ENCODE data around the gene PSMB2.
"Not testable (repeated sequence)": the region's sequence is repeated elsewhere in the genome, so short reads cannot be mapped to it uniquely, and the experiment has no call there.

Gene PSMB2

DNA sequence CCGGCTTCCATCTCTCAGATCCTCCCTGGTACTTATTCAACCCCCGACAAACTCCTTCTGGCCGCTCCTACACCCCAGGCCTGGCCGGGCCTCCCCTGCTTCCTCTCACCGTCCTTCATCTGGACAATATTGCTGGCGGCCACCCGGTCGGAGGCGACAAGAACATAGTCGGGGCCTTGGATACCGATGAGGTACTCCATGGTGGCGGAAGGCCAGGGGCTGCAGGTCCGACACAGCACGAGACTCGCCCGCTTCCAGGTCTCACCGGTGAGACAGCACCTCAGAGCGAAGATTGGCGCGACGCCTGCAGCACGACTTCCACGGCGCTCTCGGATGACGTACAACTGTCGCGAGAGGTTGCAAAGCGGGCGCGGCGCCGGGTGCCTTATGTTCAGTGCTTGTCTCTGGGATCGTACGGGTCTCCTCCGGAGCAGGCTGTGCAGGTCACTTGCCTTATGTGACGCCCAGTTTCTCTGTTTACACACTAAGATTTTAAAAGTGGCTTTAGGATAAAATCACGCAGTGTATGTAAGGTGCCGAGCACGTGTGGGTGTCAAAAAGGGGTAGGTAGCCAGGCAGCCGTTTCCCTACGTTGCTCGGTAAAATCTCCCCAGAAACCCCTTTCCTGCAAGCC lies at the start of gene PSMB2:
PSMB2 (minus strand) TSS at position 294 of the 634 bp plus-strand sequence; CDS start at position 200, 94 bp downstream.
- peak; percentile 79 to 87 for DNase-seq (ENCODE audit: low read depth in 2 of 2)

DNA sequence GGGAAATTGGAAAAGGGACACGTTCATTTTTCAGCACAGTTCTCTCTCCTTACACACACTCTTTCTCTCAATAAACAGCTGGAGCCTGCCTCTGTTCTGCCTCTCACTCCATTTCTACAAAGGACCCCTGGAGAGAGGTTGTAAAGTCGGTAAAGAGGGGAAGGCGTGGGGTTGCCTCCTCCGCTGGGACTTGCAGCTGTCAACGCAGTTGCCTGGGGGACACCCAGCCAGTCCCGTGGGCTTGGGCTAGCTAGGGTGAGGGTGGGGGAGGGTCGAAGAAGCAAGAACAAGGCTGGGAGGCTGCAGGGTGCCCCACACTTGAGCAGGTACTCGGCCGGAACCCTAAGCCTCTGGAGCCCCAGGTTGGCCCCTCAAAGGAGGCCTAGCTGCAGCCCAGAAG lies 49.8 kb upstream of the PSMB2 start:
- DNase-seq (ENCODE audit: low read depth in 2 of 2), result no peak

- DNase-seq (ENCODE audit: low read depth in 2 of 2), result not testable (repeated sequence)
These were observed 48.8 kb upstream of the PSMB2 start for GRCh38 chr1:35690103-35690502.

GRCh38 chr1:35688161-35688560 lies 46.8 kb upstream of the PSMB2 start:
- no peak for DNase-seq (ENCODE audit: low read depth in 2 of 2)

DNA sequence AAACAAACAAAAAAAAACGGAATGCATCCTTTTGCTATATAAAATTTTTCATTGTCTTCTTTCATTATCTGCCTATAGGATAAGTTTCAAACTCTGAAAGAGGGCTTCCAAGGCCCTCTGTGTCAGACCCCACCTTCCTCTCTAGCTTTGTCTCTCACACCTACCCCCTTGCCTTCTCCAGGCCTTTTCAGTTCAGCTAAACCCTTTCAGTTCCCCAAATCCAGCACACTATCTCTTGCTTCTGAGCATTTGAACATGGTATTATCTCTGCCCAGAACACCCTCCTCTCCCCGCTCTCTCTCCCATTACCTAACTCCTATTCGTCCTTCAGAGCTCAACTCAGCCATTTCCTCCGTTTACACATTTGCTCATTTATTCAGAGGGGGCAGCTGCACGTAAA lies 41.7 kb upstream of the PSMB2 start:
- DNase-seq (ENCODE audit: low read depth in 2 of 2), result no peak

DNA sequence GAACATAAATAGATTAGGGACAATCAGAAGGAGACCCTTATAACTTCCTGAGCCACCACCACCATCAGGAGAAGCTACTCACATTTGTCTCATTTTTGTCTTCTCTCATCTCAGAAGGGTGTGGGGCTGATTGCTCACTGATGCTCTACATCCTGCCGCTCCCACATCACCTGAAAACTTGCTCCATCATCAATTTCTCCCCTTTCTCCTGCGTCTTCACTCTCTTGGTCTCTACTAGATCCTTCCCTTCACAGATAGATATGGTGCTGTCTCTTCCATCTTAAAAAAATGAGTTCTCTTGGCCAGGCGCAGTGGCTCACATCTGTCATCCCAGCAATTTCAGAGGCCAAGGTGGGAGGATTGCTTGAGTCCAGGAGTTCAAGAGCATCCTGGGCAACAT lies 38.9 kb upstream of the PSMB2 start:
- DNase-seq (ENCODE audit: low read depth in 2 of 2), result no peak

GRCh38 chr1:35675773-35676172 lies 34.4 kb upstream of the PSMB2 start:
- no peak for DNase-seq (ENCODE audit: low read depth in 2 of 2)

- no peak for DNase-seq (ENCODE audit: low read depth in 2 of 2)
These were observed 32.8 kb upstream of the PSMB2 start for GRCh38 chr1:35674111-35674510.

DNA sequence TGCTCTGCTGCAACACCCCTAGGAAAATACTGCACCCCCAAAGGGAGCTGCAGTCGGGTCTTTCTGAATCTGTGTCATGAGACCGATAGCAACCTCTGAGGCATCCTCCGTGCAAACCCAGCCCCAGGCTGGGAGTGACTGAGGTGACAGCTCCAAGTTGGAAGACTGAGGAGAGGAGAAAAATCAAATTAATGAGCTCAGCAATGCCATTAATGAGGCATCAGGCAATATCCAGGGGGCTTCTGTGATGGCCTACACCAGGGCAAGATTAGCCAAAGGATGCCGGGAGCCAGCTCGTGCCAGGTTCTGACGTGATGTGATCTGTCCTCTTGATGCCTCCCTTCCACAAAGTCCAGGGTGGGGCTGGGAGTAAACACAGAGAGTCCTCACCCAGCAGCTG lies 30.8 kb upstream of the PSMB2 start:
- no peak for DNase-seq (ENCODE audit: low read depth in 2 of 2)

- no peak for DNase-seq (ENCODE audit: low read depth in 2 of 2)
These were observed 27.2 kb upstream of the PSMB2 start for GRCh38 chr1:35668506-35668905.

DNA sequence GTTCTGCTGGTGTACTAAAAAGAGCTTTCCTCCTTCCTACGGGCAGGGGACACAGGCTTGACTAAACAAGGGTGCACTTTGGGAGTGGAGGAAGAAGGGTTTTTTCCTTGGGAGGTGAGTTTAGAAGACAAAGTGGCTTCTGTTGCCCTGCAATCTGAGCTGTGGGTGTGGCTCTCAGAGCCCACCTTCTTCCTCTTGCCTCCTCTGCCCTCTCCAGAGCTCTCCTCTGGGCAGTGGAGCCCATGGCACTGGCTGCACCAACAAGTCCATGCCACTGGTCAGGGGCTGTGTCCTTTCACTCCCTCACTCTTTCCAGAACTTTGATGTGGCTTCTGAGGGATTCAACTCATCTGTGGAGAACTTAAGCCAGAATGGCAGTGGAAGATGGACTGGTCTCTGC lies 25.6 kb upstream of the PSMB2 start:
- DNase-seq (ENCODE audit: low read depth in 2 of 2), result no peak

GRCh38 chr1:35666216-35666615 lies 24.9 kb upstream of the PSMB2 start:
- no peak for DNase-seq (ENCODE audit: low read depth in 2 of 2)

GRCh38 chr1:35663434-35663833 lies 22.1 kb upstream of the PSMB2 start:
- no peak for DNase-seq (ENCODE audit: low read depth in 2 of 2)

DNA sequence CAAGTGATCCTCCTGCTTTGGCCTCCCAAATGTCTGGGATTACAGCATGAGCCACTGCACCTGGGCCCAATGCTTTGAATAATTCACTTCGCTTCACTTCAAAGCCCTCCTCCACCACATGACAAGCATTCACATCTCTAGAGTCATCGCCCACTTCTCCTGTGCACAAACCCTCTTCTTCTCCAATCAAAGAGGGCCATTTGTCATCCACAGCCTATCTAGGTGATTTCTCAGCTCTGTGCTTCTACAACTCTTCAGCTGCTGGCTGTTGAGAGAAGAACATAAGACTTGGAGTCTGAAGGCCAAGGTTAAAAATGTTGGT lies 20.1 kb upstream of the PSMB2 start:
- DNase-seq (ENCODE audit: low read depth in 2 of 2), result no peak

- DNase-seq (ENCODE audit: low read depth in 2 of 2), result peak; percentile 31 to 33
These were observed 19.5 kb upstream of the PSMB2 start for GRCh38 chr1:35660581-35661473.

DNA sequence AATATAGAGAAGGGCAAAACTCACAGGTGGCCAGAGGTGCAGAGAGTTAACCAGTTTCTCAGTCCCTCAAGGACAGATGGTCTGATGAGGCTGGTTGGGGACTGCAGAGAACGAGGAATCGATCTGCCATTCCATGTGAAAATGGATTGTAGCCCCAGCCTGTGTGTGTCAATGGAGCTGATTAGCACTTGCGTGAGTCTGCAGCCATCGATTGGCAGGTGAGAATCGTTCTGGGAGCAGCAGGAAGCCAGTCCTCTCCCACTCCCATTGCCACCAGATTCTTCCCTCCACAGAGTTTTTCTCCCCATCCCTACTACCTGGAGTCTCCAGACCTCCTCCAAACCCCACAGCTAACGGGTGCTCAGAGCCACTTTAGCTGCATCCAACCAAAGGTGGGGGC lies 18.3 kb upstream of the PSMB2 start:
- DNase-seq (ENCODE audit: low read depth in 2 of 2), result no peak

DNA sequence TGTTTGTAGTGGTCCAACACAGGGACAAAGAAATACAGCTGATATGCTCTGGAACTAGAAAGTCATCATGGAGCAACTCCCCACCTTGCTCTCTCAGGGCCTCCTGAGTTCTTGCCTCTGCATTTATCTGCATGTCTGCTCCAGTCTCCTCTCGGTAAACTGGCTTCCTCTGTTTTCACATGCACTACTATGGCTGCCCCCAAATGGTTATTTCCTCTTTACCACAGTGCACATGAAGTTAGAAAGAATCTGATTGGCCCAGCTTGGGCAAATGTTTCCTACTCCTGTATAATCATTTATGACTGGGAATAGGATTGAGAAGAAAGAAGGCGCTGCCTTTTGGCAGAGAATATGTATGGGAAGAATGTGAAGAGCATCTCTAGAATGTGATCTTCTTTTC lies 16.5 kb upstream of the PSMB2 start:
- DNase-seq (ENCODE audit: low read depth in 2 of 2), result no peak

DNA sequence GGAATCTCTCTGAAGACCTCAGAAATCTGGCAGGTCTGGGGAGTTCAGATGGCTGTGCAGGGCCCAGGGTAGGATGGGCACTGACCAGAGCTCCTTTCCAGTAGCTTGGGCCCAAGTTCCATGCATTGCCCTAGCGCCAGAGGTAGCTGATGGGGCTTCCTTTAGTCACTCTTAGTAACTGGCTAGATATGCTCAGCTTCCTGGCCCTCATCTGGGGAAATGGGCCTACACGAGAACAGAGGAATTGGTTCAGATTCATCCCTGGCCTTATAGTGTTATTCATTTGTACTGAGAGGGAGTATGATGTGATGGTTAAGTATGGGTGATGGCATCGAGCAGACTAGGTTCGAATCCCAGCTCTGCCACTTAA lies 15.5 kb upstream of the PSMB2 start:
- no peak for DNase-seq (ENCODE audit: low read depth in 2 of 2)

DNA sequence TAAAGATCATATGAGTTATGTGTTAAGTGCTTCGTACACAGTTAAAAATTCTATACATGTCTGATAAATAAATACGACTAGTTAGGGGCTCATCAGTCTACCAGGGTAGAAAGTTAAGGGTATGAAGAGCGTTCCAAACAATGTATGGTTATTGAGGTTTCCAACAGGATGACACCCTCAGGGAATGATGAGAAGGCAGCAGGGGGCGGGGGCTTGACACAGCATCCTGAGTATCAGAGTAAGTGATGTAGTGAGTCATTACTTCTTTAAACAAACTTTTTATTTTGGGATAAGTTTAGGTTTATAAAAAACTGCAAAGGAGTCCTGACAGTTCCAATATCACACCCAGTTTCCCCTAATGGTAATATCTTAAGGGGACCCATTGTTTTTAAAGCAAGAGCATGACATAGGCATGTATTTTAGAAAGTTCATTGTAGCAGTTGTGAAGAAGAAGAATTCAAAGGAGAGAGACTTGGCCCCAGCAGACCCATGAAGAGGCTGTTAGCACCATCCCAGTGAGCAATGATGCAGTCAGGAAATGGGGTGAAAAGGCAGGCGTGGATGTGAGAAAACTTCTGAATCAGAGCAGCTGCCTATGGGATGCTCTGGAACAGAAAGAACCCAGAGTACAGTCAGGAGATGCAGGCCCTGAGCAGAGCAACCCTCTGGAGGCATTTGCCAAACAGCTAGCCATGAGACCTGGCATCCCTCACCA lies 15.0 kb upstream of the PSMB2 start:
- DNase-seq (ENCODE audit: low read depth in 2 of 2), result no peak

GRCh38 chr1:35655196-35655595 lies 13.9 kb upstream of the PSMB2 start:
- DNase-seq (ENCODE audit: low read depth in 2 of 2), result no peak

DNA sequence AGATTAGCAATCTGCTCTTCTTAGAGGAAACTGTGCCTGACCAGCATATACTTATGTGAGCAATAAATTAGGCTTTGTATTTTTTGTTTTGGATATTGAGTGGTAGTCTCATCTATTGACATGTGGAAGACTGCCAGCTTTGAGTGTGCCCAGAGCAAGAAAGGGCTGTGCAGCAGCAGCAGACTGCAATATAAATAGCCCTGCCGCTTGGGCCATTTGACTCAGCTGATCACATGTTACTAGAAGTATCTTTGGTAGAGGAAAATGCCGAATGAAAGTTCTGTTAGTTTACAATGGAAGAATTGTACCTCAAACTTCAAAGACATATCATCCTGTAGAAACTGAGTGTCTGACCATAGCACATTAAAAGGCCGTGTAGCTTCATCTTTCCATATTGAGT lies 9.1 kb upstream of the PSMB2 start:
- no peak for DNase-seq (ENCODE audit: low read depth in 2 of 2)

- no peak for DNase-seq (ENCODE audit: low read depth in 2 of 2)
These were observed 4.7 kb upstream of the PSMB2 start for GRCh38 chr1:35646043-35646442.

- DNase-seq (ENCODE audit: low read depth in 2 of 2), result no peak
These were observed 2.9 kb upstream of the PSMB2 start for GRCh38 chr1:35644204-35644603.

Measured in fibroblast of skin of left biceps (primary cell).